CD4-positive, alpha-beta T cell (primary cell): ENCODE data around the gene B4GALT5. TPM values are rescaled to one million over a fixed set of nuclear protein-coding genes. Genes with fewer than 3 reads are reported as not detected.

Experiments
- ATAC-seq: fragments of 200-7000 bp; cut with Tn5 transposase; one replicate; pipeline ENCODE4 v1.10.0; 2022; ENCODE audit warnings: mild to moderate bottlenecking; ENCODE audit not compliant: poor library complexity
- CTCF ChIA-PET: fragments of 350-600 bp; sonication (Branson Sonifier 250); formaldehyde crosslinking; loops from one replicate; lab custom pipeline; 2021; ENCODE audit warnings: antibody characterized with exemption, inconsistent platforms; lab: Charles Lee
- POLR2A ChIA-PET: fragments of 350-600 bp; sonication (Branson Sonifier 250); formaldehyde crosslinking; loops from one replicate; lab custom pipeline; 2021; ENCODE audit warnings: antibody characterized with exemption, inconsistent platforms; lab: Charles Lee
- DNase-seq, 14 experiments: peaks; one replicate each; pipeline ENCODE4 v3.0.0-alpha.2; 2013 to 2020; ENCODE audit warnings: mixed read lengths in 2 of 14
- H3K27ac ChIP-seq, 2 donors: one replicate each; pipeline versions ENCODE4 v1.5.1 to v1.7.0; 2013; ENCODE audit warnings: low read length in 2 of 2, low read depth in 1 of 2, mild to moderate bottlenecking in 1 of 2
- H3K27me3 ChIP-seq, 2 experiments: 1 replicate in 1 of 2; 2 replicates in 1 of 2; pipeline versions ENCODE4 v1.6.1 to v1.7.0; 2013; ENCODE audit warnings: low read length in 2 of 2, control low read depth in 1 of 2, mild to moderate bottlenecking in 1 of 2, moderate library complexity in 1 of 2; ENCODE audit not compliant: insufficient read depth in 2 of 2, control insufficient read depth in 1 of 2
- H3K36me3 ChIP-seq: one replicate; pipeline ENCODE4 v1.6.1; 2013; ENCODE audit warnings: low read length, control low read depth; ENCODE audit not compliant: insufficient read depth
- H3K4me1 ChIP-seq: one replicate; pipeline ENCODE4 v1.6.1; 2013; ENCODE audit warnings: low read length, control low read depth; ENCODE audit not compliant: insufficient read depth
- H3K4me3 ChIP-seq: one replicate; pipeline ENCODE4 v1.5.1; 2013; ENCODE audit warnings: mild to moderate bottlenecking, low read length, moderate library complexity
- H3K9me3 ChIP-seq, 2 experiments: 1 replicate in 1 of 2; 2 replicates in 1 of 2; pipeline versions ENCODE4 v1.6.1 to v1.7.0; 2013; ENCODE audit warnings: low read length in 2 of 2, mild to moderate bottlenecking in 2 of 2, control low read depth in 1 of 2, moderate library complexity in 1 of 2; ENCODE audit not compliant: control insufficient read depth in 1 of 2, insufficient read depth in 1 of 2
- H3K27ac Mint-ChIP-seq: one replicate; pipeline ENCODE4 v1.8.0; 2020; ENCODE audit warnings: mixed read lengths
- H3K27me3 Mint-ChIP-seq: one replicate; pipeline ENCODE4 v1.8.0; 2021; ENCODE audit warnings: mixed read lengths
- H3K36me3 Mint-ChIP-seq: one replicate; pipeline ENCODE4 v1.8.0; 2021; ENCODE audit warnings: low read depth, mixed read lengths
- H3K4me1 Mint-ChIP-seq: one replicate; pipeline ENCODE4 v1.8.0; 2021; ENCODE audit warnings: low read depth, mixed read lengths
- H3K4me3 Mint-ChIP-seq: one replicate; pipeline ENCODE4 v1.8.0; 2020; ENCODE audit warnings: mild to moderate bottlenecking, mixed read lengths
- H3K9me3 Mint-ChIP-seq: one replicate; pipeline ENCODE4 v1.8.0; 2020; ENCODE audit warnings: mixed read lengths
- CTCF ChIP-seq: fragments of 200-600 bp; IDR thresholded peaks from one replicate; pipeline ENCODE4 v1.8.0; 2022; ENCODE audit warnings: antibody characterized with exemption, mild to moderate bottlenecking
- intact Hi-C, 2 experiments: fragments of 100-400 bp; cut with DNase I in 1 of 2; cut with micrococcal nuclease in 1 of 2; formaldehyde crosslinking; loops; one replicate each; pipeline versions ENCODE4 v1.15.1 to v1.9.0; 2023 to 2025; cut with DNase I, micrococcal nuclease
- total RNA-seq, 174 experiments: library from RNA in 2 of 174; stranded (reverse) in 2 of 174; gene quantifications; one replicate each; pipeline ENCODE4 v1.2.3 and lab custom pipeline; 2021 to 2026

B4GALT5 gene
- total RNA-seq, 2 experiments from 2014 or later = 3.1 to 3.2 TPM

- ATAC-seq (no peak), DNase-seq (no peak)
- Histone ChIP-seq H3K36me3 (no peaks in the 10 kb centered on the region), H3K4me3 (no peak overlapping the region), H3K27ac (no peak overlapping the region), H3K4me1 (peaks cover 16% of the 10 kb centered on the region), H3K9me3 (no peaks in the 10 kb centered on the region), H3K27me3 (no peaks in the 10 kb centered on the region)
- ChIA-PET POLR2A (no interaction called here), CTCF (interaction anchor here (1.3 kb wide), 1 partner anchor 34 kb away, joined by 3 read pairs; no protein-coding TSS in a partner anchor)
- H3K36me3 Mint-ChIP-seq = no peaks in the 10 kb centered on the region
- no peak overlapping the region for H3K27ac Mint-ChIP-seq
- no peak overlapping the region for H3K4me3 Mint-ChIP-seq
- peaks cover 55% of the 10 kb centered on the region for H3K4me1 Mint-ChIP-seq
- intact Hi-C loops = no loop called here
- no peaks in the 10 kb centered on the region for H3K9me3 Mint-ChIP-seq
- H3K27me3 Mint-ChIP-seq = no peaks in the 10 kb centered on the region
- no peak for TF ChIP-seq CTCF
Measured at GRCh38 chr20:49696594-49696993, 17.1 kb downstream of the B4GALT5 start.

- H3K9me3 Mint-ChIP-seq = no peaks in the 10 kb centered on the region
- POLR2A ChIA-PET = no interaction called here
- H3K27me3 Mint-ChIP-seq = no peaks in the 10 kb centered on the region
- CTCF ChIA-PET = interaction anchor here (1.3 kb wide), 1 partner anchor 33 kb away, joined by 3 read pairs; no protein-coding TSS in a partner anchor
- no peaks in the 10 kb centered on the region for H3K9me3 ChIP-seq
- no peak overlapping the region for H3K27ac ChIP-seq
- no peak for TF ChIP-seq CTCF
- peaks cover 49% of the 10 kb centered on the region for H3K4me1 Mint-ChIP-seq
- H3K36me3 Mint-ChIP-seq = no peaks in the 10 kb centered on the region
- H3K27ac Mint-ChIP-seq = no peak overlapping the region
- H3K4me3 ChIP-seq = no peak overlapping the region
- no peak overlapping the region for H3K4me3 Mint-ChIP-seq
- DNase-seq (no peak), ATAC-seq (no peak)
- H3K36me3 ChIP-seq = no peaks in the 10 kb centered on the region
- no peaks in the 10 kb centered on the region for H3K27me3 ChIP-seq
- intact Hi-C loops = no loop called here
- peaks cover 16% of the 10 kb centered on the region for H3K4me1 ChIP-seq
Measured at GRCh38 chr20:49695830-49696229, 17.8 kb downstream of the B4GALT5 start.

GRCh38 chr20:49694450-49695071, 19.1 kb downstream of the B4GALT5 start:
- ChIA-PET POLR2A (no interaction called here), CTCF (no interaction called here)
- Histone ChIP-seq H3K4me3 (no peak overlapping the region), H3K9me3 (no peaks in the 10 kb centered on the region), H3K36me3 (no peaks in the 10 kb centered on the region), H3K27me3 (no peaks in the 10 kb centered on the region), H3K4me1 (peaks cover 5% of the 10 kb centered on the region), H3K27ac (no peak overlapping the region)
- intact Hi-C loops = no loop called here
- ATAC-seq (no peak), DNase-seq (no peak)
- TF ChIP-seq CTCF = no peak
- no peak overlapping the region for H3K4me3 Mint-ChIP-seq
- no peaks in the 10 kb centered on the region for H3K27me3 Mint-ChIP-seq
- no peak overlapping the region for H3K27ac Mint-ChIP-seq
- peaks cover 40% of the 10 kb centered on the region for H3K4me1 Mint-ChIP-seq
- H3K36me3 Mint-ChIP-seq = no peaks in the 10 kb centered on the region
- H3K9me3 Mint-ChIP-seq = no peaks in the 10 kb centered on the region
